HEK293 (cell line): ENCODE data around the gene DLGAP4.

ENCODE experiments used
- CTCF ChIA-PET: fragments of 350-600 bp; formaldehyde crosslinking; extraction: SDS; loops from one replicate; lab custom pipeline; 2021; ENCODE audit warnings: antibody characterized with exemption; lab: Yijun Ruan, JAX
- POLR2A ChIA-PET: fragments of 300-600 bp; formaldehyde crosslinking; extraction: SDS; loops from one replicate; lab custom pipeline; 2020; ENCODE audit warnings: antibody characterized with exemption, inconsistent platforms; lab: Yijun Ruan, JAX
- H3K27ac ChIP-seq: fragments of 200-500 bp; sonication (Bioruptor generic); 2 replicates; pipeline ENCODE4 v1.5.1; 2014; ENCODE audit warnings: low read depth, low read length, control low read depth, inconsistent platforms; ENCODE audit errors: extremely low read depth
- H3K36me3 ChIP-seq, 2 experiments: fragments of 200-500 bp in 1 of 2; sonication (Bioruptor generic) in 1 of 2; 1 replicate in 1 of 2; 2 replicates in 1 of 2; pipeline ENCODE4 v1.5.1; 2014 to 2017; ENCODE audit warnings: inconsistent platforms in 2 of 2, low read length in 2 of 2; ENCODE audit not compliant: control insufficient read depth in 2 of 2, insufficient read depth in 1 of 2
- H3K4me1 ChIP-seq: fragments of 200-500 bp; sonication (Bioruptor generic); 2 replicates; pipeline ENCODE4 v1.5.1; 2014; ENCODE audit warnings: mild to moderate bottlenecking, low read length, inconsistent platforms; ENCODE audit not compliant: control insufficient read depth, insufficient read depth
- H3K4me3 ChIP-seq: 2 replicates; pipeline ENCODE4 v1.5.1; 2011; ENCODE audit warnings: low read depth, mild to moderate bottlenecking, control low read depth, low read length, moderate library complexity
- H3K9me3 ChIP-seq: fragments of 200-500 bp; sonication (Bioruptor generic); 2 replicates; pipeline ENCODE4 v1.5.1; 2014; ENCODE audit warnings: low read depth, low read length, inconsistent platforms; ENCODE audit not compliant: control insufficient read depth, insufficient read depth
- HOXD13 ChIP-seq: sonication (generic); formaldehyde crosslinking; IDR thresholded peaks from 2 replicates; pipeline ENCODE4 v1.8.0; 2022; ENCODE audit warnings: missing genetic modification reagents, borderline replicate concordance
- KLF9 ChIP-seq: fragments of 450-650 bp; formaldehyde crosslinking; IDR thresholded peaks from 2 replicates; pipeline ENCODE4 v1.5.1; 2016; ENCODE audit warnings: missing biosample characterization, missing genetic modification characterization, low read depth
- MYNN ChIP-seq: fragments of 450-650 bp; formaldehyde crosslinking; IDR thresholded peaks from 2 replicates; pipeline ENCODE4 v1.5.1; 2016; ENCODE audit warnings: missing biosample characterization, missing genetic modification characterization, borderline replicate concordance
- RBAK ChIP-seq: fragments of 450-650 bp; formaldehyde crosslinking; IDR thresholded peaks from 2 replicates; pipeline ENCODE4 v1.5.1; 2016; ENCODE audit warnings: missing biosample characterization, missing genetic modification characterization
- YY1 ChIP-seq: fragments of 450-650 bp; formaldehyde crosslinking; IDR thresholded peaks from 2 replicates; pipeline ENCODE4 v1.5.1; 2018; ENCODE audit warnings: missing biosample characterization, missing genetic modification characterization
- ZNF157 ChIP-seq: fragments of 450-650 bp; formaldehyde crosslinking; IDR thresholded peaks from 2 replicates; pipeline ENCODE4 v1.5.1; 2016; ENCODE audit warnings: missing biosample characterization, missing genetic modification characterization
- ZNF169 ChIP-seq: fragments of 450-650 bp; formaldehyde crosslinking; IDR thresholded peaks from 2 replicates; pipeline ENCODE4 v1.5.1; 2016; ENCODE audit warnings: missing biosample characterization, missing genetic modification characterization
- ZNF292 ChIP-seq: fragments of 450-650 bp; formaldehyde crosslinking; IDR thresholded peaks from 2 replicates; pipeline ENCODE4 v1.5.1; 2016; ENCODE audit warnings: low read depth, missing biosample characterization, missing genetic modification characterization, borderline replicate concordance
- ZNF335 ChIP-seq: fragments of 450-650 bp; formaldehyde crosslinking; conservative IDR thresholded peaks from 2 replicates; pipeline ENCODE4 v1.5.1; 2016; ENCODE audit warnings: missing biosample characterization, missing genetic modification characterization
- ZNF530 ChIP-seq: fragments of 450-650 bp; formaldehyde crosslinking; IDR thresholded peaks from 2 replicates; pipeline ENCODE4 v1.5.1; 2016; ENCODE audit warnings: low read depth, missing biosample characterization, missing genetic modification characterization
- ZNF549 ChIP-seq: fragments of 450-650 bp; IDR thresholded peaks from 2 replicates; pipeline ENCODE4 v1.5.1; 2018; ENCODE audit warnings: missing biosample characterization, missing genetic modification characterization, mild to moderate bottlenecking, inconsistent platforms, moderate library complexity
- ZNF626 ChIP-seq: fragments of 450-650 bp; sonication (Bioruptor Pico); formaldehyde crosslinking; IDR thresholded peaks from 2 replicates; pipeline ENCODE4 v1.5.1; 2018; ENCODE audit warnings: missing biosample characterization, missing genetic modification characterization, inconsistent platforms
- ZNF677 ChIP-seq: fragments of 450-650 bp; IDR thresholded peaks from 2 replicates; pipeline ENCODE4 v1.5.0; 2018; ENCODE audit warnings: missing biosample characterization, mild to moderate bottlenecking, missing genetic modification characterization, moderate library complexity
- ZNF747 ChIP-seq: fragments of 450-650 bp; formaldehyde crosslinking; IDR thresholded peaks from 2 replicates; pipeline ENCODE4 v1.5.1; 2016; ENCODE audit warnings: missing biosample characterization, missing genetic modification characterization
- ZNF830 ChIP-seq: fragments of 450-650 bp; IDR thresholded peaks from 2 replicates; pipeline ENCODE4 v1.5.0; 2018; ENCODE audit warnings: missing biosample characterization, missing genetic modification characterization, low read depth, mild to moderate bottlenecking, moderate library complexity
- ZSCAN16 ChIP-seq: fragments of 450-650 bp; formaldehyde crosslinking; IDR thresholded peaks from 2 replicates; pipeline ENCODE4 v1.5.1; 2016; ENCODE audit warnings: missing biosample characterization, missing genetic modification characterization
- TF ChIP-seq, protein P1 (sequence below): fragments of 450-650 bp; formaldehyde crosslinking; IDR thresholded peaks from 2 replicates; pipeline ENCODE4 v1.5.1; 2016; ENCODE audit warnings: missing biosample characterization, missing genetic modification characterization
- TF ChIP-seq, protein P2 (sequence below): fragments of 450-650 bp; formaldehyde crosslinking; IDR thresholded peaks from 2 replicates; pipeline ENCODE4 v1.5.1; 2016; ENCODE audit warnings: missing biosample characterization, missing genetic modification characterization, borderline replicate concordance
- TF ChIP-seq, protein P3 (sequence below): fragments of 450-650 bp; formaldehyde crosslinking; IDR thresholded peaks from 2 replicates; pipeline ENCODE4 v1.5.1; 2016; ENCODE audit warnings: missing biosample characterization, missing genetic modification characterization
- TF ChIP-seq, protein P4 (sequence below): fragments of 450-650 bp; formaldehyde crosslinking; IDR thresholded peaks from 2 replicates; pipeline ENCODE4 v1.5.1; 2016; ENCODE audit warnings: missing biosample characterization, missing genetic modification characterization
- TF ChIP-seq, protein P5 (sequence below): IDR thresholded peaks from 2 replicates; pipeline ENCODE4 v1.6.1; 2011; ENCODE audit warnings: mild to moderate bottlenecking, low read depth, low read length, borderline replicate concordance

The DLGAP4 gene

DNA sequence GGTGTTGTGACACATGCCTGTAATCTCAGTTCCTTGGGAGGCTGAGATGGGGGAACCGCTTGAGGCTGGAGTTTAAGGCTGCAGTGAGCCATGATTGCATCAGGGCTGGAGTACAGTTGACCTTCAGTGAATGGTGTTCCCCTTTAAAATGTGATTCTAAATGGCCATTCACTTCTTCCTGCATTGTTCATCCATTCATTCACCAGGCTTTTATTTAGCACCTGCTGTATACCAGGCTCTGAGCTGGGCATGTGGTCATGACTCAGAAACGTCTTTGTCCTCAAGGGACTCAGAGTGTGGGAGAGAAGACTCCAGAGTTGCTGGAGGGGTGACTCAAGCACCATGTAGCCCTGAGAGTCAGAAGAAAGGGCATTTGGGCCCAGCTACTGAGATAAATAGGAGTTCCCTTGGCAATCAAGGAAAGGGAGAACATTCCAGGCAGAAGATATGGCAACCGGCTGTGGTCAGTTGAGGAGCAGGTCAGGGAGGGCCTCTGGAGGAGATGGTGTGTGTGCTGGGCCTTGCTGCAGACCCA is 101.1 kb downstream of the DLGAP4 start:
- no peaks in the 10 kb centered on the region for H3K36me3 ChIP-seq
- H3K4me1 ChIP-seq = no peaks in the 10 kb centered on the region
- H3K4me3 ChIP-seq = no peak overlapping the region
- CTCF ChIA-PET = interaction anchor here (2.3 kb wide), 1 partner anchor 8 kb away, joined by 12 read pairs; no protein-coding TSS in a partner anchor
- POLR2A ChIA-PET = no interaction called here
- TF ChIP-seq, protein P1, sequence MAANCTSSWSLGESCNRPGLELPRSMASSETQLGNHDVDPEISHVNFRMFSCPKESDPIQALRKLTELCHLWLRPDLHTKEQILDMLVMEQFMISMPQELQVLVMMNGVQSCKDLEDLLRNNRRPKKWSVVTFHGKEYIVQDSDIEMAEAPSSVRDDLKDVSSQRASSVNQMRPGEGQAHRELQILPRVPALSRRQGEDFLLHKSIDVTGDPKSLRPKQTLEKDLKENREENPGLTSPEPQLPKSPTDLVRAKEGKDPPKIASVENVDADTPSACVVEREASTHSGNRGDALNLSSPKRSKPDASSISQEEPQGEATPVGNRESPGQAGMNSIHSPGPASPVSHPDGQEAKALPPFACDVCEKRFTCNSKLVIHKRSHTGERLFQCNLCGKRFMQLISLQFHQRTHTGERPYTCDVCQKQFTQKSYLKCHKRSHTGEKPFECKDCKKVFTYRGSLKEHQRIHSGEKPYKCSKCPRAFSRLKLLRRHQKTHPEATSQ (tag by site-specific recombination) = no peak
- no peak for TF ChIP-seq ZNF530 (tag by site-specific recombination)
- TF ChIP-seq, protein P2, sequence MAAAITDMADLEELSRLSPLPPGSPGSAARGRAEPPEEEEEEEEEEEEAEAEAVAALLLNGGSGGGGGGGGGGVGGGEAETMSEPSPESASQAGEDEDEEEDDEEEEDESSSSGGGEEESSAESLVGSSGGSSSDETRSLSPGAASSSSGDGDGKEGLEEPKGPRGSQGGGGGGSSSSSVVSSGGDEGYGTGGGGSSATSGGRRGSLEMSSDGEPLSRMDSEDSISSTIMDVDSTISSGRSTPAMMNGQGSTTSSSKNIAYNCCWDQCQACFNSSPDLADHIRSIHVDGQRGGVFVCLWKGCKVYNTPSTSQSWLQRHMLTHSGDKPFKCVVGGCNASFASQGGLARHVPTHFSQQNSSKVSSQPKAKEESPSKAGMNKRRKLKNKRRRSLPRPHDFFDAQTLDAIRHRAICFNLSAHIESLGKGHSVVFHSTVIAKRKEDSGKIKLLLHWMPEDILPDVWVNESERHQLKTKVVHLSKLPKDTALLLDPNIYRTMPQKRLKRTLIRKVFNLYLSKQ = no peak
- no peak for TF ChIP-seq ZNF626 (tag by site-specific recombination)
- TF ChIP-seq ZNF292 (tag by site-specific recombination) = no peak
- no peak for TF ChIP-seq ZNF335 (tag by site-specific recombination)
- no peak for TF ChIP-seq ZNF747 (tag by site-specific recombination)
- no peak for TF ChIP-seq MYNN (tag by site-specific recombination)
- TF ChIP-seq, protein P3, sequence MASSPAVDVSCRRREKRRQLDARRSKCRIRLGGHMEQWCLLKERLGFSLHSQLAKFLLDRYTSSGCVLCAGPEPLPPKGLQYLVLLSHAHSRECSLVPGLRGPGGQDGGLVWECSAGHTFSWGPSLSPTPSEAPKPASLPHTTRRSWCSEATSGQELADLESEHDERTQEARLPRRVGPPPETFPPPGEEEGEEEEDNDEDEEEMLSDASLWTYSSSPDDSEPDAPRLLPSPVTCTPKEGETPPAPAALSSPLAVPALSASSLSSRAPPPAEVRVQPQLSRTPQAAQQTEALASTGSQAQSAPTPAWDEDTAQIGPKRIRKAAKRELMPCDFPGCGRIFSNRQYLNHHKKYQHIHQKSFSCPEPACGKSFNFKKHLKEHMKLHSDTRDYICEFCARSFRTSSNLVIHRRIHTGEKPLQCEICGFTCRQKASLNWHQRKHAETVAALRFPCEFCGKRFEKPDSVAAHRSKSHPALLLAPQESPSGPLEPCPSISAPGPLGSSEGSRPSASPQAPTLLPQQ (tag by site-specific recombination) = no peak
- TF ChIP-seq ZNF549 (tag by site-specific recombination) = no peak
- TF ChIP-seq, protein P4, sequence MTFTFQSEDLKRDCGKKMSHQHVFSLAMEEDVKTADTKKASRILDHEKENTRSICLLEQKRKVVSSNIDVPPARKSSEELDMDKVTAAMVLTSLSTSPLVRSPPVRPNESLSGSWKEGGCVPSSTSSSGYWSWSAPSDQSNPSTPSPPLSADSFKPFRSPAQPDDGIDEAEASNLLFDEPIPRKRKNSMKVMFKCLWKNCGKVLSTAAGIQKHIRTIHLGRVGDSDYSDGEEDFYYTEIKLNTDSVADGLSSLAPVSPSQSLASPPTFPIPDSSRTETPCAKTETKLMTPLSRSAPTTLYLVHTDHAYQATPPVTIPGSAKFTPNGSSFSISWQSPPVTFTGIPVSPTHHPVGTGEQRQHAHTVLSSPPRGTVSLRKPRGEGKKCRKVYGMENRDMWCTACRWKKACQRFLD (tag by site-specific recombination) = no peak
- no peak for TF ChIP-seq KLF9
- TF ChIP-seq ZSCAN16 (tag by site-specific recombination) = no peak
- no peak for TF ChIP-seq HOXD13 (CRISPR knock-in tag)
- TF ChIP-seq, protein P5, sequence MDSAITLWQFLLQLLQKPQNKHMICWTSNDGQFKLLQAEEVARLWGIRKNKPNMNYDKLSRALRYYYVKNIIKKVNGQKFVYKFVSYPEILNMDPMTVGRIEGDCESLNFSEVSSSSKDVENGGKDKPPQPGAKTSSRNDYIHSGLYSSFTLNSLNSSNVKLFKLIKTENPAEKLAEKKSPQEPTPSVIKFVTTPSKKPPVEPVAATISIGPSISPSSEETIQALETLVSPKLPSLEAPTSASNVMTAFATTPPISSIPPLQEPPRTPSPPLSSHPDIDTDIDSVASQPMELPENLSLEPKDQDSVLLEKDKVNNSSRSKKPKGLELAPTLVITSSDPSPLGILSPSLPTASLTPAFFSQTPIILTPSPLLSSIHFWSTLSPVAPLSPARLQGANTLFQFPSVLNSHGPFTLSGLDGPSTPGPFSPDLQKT = no peak
- no peak for TF ChIP-seq ZNF830 (tag by site-specific recombination)
- TF ChIP-seq ZNF169 = no peak
- TF ChIP-seq ZNF157 = no peak
- TF ChIP-seq YY1 (tag by site-specific recombination) = no peak
- H3K27ac ChIP-seq = no peak overlapping the region
- H3K9me3 ChIP-seq = no peaks in the 10 kb centered on the region

DNA sequence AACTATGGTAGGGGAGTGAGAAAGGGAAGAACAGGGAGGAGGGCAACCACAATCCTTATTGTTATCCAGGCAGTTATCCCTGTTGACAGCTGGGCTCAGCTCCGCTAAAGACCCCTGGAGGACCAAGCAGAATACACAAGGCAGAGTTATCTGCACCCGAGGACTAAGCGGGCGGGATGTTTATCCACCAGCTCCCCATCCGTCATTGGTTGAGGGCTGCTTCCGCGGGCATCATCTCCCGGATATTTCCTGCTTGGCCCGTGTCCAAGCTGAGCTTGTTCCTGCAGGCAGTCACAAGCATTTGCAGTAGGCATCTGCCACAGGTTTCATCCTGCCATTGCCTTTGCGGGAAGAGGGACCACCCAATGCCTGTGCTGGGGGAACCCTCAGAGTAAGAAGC is 102.1 kb downstream of the DLGAP4 start:
- POLR2A ChIA-PET = interaction anchor here (0.5 kb wide), 1 partner anchor 139 kb away, joined by 7 read pairs; no protein-coding TSS in a partner anchor
- TF ChIP-seq ZNF677 (tag by site-specific recombination) = peak; percentile 3; the same call in 1 of the 2 replicates
- no peak for TF ChIP-seq RBAK (tag by site-specific recombination)
- TF ChIP-seq, all 188 proteins: peak for 1

More for the DNA sequence above, 102.1 kb downstream of the DLGAP4 start:
- Histone ChIP-seq H3K9me3 (no peaks in the 10 kb centered on the region), H3K27ac (no peak overlapping the region), H3K4me1 (no peaks in the 10 kb centered on the region), H3K36me3 (no peaks in the 10 kb centered on the region), H3K4me3 (no peak overlapping the region)
- CTCF ChIA-PET = interaction anchor here (0.6 to 2.3 kb wide), 3 partner anchors 8 to 31 kb away, joined by 3 to 12 read pairs (median 4); no protein-coding TSS in a partner anchor
